Measurements from ENCODE around the gene ARPP19. TPM values are rescaled to one million over a fixed set of nuclear protein-coding genes. Genes with fewer than 3 reads are reported as not detected.
"Not testable (repeated sequence)": the region's sequence is repeated elsewhere in the genome, so short reads cannot be mapped to it uniquely, and the experiment has no call there.

ARPP19 gene
- total and polyA plus RNA-seq, 10 of the 15 experiments (the other 5 are each of a cell fraction or from before 2014, with no cell fraction given), result 77.2 to 167 (median 121) TPM

GRCh38 chr15:52514482-52514881, 54.3 kb downstream of the ARPP19 start (continued):
- no peak for TF ChIP-seq ZNF207 (IDR thresholded peaks at IDR 0.05; ENCODE audit: borderline replicate concordance)
- TF ChIP-seq RCOR1 (conservative IDR thresholded peaks at IDR 0.05; ENCODE audit: low read depth, low read length), result no peak

DNA sequence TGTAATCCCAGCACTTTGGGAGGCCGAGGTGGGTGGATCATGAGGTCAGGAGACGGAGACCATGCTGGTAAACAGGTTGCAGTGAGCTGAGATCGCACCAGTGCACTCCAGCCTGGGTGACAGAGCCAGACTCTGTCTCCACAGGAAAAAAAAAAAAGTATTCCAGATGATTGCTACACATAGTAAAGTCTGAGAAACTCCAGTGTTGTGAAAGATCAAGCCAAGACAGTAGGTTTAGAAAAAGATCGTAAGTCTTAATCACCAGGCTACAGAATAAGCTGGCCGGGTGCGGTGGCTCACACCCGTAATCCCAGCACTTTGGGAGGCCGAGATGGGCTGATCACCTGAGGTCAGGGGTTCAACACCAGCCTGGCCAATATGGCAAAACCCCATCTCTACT, 56.0 kb downstream of the ARPP19 start:
- CTCF ChIA-PET, result interaction anchor here (0.7 kb wide), 1 partner anchor 13 kb away, joined by 3 read pairs; no protein-coding TSS in a partner anchor

DNA sequence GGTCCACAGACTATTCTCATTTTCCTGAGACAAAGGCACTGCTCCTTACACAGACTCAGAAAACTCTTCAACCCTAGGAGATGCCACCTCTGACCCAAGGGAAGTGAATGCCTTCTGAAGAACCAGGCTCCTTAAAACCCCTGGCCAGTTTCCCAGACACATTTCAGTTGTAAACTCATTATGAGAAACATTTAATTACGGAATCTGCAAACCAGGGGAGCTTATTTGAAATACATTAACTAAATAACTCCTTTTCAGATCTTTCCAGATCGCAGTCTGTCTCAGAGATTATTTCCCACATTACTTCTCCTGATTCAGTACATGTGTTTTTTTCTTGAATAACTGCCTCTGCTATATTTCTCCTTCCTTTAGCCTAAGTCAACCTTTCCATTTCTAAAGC, 57.7 kb downstream of the ARPP19 start:
- ChIA-PET RAD21 (ENCODE audit: unreplicated experiment) (interaction anchor here (1.2 kb wide), 1 partner anchor 12 kb away, joined by 5 read pairs; no protein-coding TSS in a partner anchor), CTCF (no interaction called here), POLR2A (no interaction called here), SMC1A (ENCODE audit: uncharacterized antibody, unreplicated experiment) (interaction anchor here (1.0 to 1.6 kb wide), 3 partner anchors 16 to 48 kb away, joined by 3 to 4 read pairs (median 4); no protein-coding TSS in a partner anchor)
- WGBS (ENCODE audit: insufficient coverage, insufficient replicate concordance, low lambda C conversion rate, missing lambda C conversion rate), result 98% methylated on average over 2 of the region's 2 CpGs
- in situ Hi-C loops (cut with MboI) (no loop called here), intact Hi-C loops (cut with micrococcal nuclease; ENCODE audit: unreplicated experiment) (no loop called here)
- H3K9me3 ChIP-seq (replicated peaks; ENCODE audit: control insufficient read depth, insufficient read depth, low read length), result no peaks in the 10 kb centered on the region
- H3K9ac ChIP-seq (ENCODE audit: control insufficient read depth, insufficient read depth, low read length), result no peak overlapping the region
- no peaks in the 10 kb centered on the region for H4K20me1 ChIP-seq (ENCODE audit: control insufficient read depth, insufficient read depth)
- no peak overlapping the region for H3K4me2 ChIP-seq (ENCODE audit: control insufficient read depth, insufficient read depth)
- FAIRE-seq (no peak), ATAC-seq (no peak), DNase-seq (ENCODE audit: low read depth, low spot score) (no peak)
- H3K79me2 ChIP-seq (ENCODE audit: control insufficient read depth, insufficient read depth, low read length), result peaks cover 9% of the 10 kb centered on the region
- no peak overlapping the region for H2AFZ ChIP-seq (ENCODE audit: control insufficient read depth, low read depth, low read length)
- no peaks in the 10 kb centered on the region for H3K36me3 ChIP-seq (ENCODE audit: control insufficient read depth in 2 of 2, insufficient read depth in 2 of 2, low read length in 1 of 2)
- H3K4me1 ChIP-seq (ENCODE audit: control insufficient read depth, insufficient read depth, low read length), result no peaks in the 10 kb centered on the region
- H3K27ac ChIP-seq (ENCODE audit: control insufficient read depth, insufficient read depth), result no peak overlapping the region
- H3K27me3 ChIP-seq (replicated peaks in 1 of 2; ENCODE audit: control insufficient read depth in 2 of 2, insufficient read depth in 2 of 2, low read length in 1 of 2), result no peaks in the 10 kb centered on the region
- TF ChIP-seq RAD51 (IDR thresholded peaks at IDR 0.05) (no peak), CREB1 (IDR thresholded peaks at IDR 0.05; ENCODE audit: low read depth) (no peak), NFYB (IDR thresholded peaks at IDR 0.05; ENCODE audit: insufficient read depth, low read depth, low read length) (no peak), POLR2AphosphoS5 (IDR thresholded peaks at IDR 0.05; ENCODE audit: low read length) (no peak), CBX3 (IDR thresholded peaks at IDR 0.05; ENCODE audit: borderline replicate concordance, low read depth) (no peak)
- TF ChIP-seq, protein P1, sequence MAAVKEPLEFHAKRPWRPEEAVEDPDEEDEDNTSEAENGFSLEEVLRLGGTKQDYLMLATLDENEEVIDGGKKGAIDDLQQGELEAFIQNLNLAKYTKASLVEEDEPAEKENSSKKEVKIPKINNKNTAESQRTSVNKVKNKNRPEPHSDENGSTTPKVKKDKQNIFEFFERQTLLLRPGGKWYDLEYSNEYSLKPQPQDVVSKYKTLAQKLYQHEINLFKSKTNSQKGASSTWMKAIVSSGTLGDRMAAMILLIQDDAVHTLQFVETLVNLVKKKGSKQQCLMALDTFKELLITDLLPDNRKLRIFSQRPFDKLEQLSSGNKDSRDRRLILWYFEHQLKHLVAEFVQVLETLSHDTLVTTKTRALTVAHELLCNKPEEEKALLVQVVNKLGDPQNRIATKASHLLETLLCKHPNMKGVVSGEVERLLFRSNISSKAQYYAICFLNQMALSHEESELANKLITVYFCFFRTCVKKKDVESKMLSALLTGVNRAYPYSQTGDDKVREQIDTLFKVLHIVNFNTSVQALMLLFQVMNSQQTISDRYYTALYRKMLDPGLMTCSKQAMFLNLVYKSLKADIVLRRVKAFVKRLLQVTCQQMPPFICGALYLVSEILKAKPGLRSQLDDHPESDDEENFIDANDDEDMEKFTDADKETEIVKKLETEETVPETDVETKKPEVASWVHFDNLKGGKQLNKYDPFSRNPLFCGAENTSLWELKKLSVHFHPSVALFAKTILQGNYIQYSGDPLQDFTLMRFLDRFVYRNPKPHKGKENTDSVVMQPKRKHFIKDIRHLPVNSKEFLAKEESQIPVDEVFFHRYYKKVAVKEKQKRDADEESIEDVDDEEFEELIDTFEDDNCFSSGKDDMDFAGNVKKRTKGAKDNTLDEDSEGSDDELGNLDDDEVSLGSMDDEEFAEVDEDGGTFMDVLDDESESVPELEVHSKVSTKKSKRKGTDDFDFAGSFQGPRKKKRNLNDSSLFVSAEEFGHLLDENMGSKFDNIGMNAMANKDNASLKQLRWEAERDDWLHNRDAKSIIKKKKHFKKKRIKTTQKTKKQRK (IDR thresholded peaks at IDR 0.05; ENCODE audit: low read depth, low read length), result no peak
- no TSS peak for BruUV-seq (replicated peaks)
- H3K4me3 ChIP-seq, result no peak overlapping the region

More for the DNA sequence above, 56.0 kb downstream of the ARPP19 start:
- H3K9ac ChIP-seq (ENCODE audit: control insufficient read depth, insufficient read depth, low read length); H3K79me2 ChIP-seq (ENCODE audit: control insufficient read depth, insufficient read depth, low read length); RAD21 ChIA-PET (ENCODE audit: unreplicated experiment); H2AFZ ChIP-seq (ENCODE audit: control insufficient read depth, low read depth, low read length); H3K36me3 ChIP-seq (ENCODE audit: control insufficient read depth in 2 of 2, insufficient read depth in 2 of 2, low read length in 1 of 2); H3K27ac ChIP-seq (ENCODE audit: control insufficient read depth, insufficient read depth); H3K4me1 ChIP-seq (ENCODE audit: control insufficient read depth, insufficient read depth, low read length); H3K27me3 ChIP-seq (replicated peaks in 1 of 2; ENCODE audit: control insufficient read depth in 2 of 2, insufficient read depth in 2 of 2, low read length in 1 of 2); POLR2A ChIA-PET; FAIRE-seq; intact Hi-C loops (cut with micrococcal nuclease; ENCODE audit: unreplicated experiment); H3K4me3 ChIP-seq; H4K20me1 ChIP-seq (ENCODE audit: control insufficient read depth, insufficient read depth); H3K4me2 ChIP-seq (ENCODE audit: control insufficient read depth, insufficient read depth); ATAC-seq; in situ Hi-C loops (cut with MboI); H3K9me3 ChIP-seq (replicated peaks; ENCODE audit: control insufficient read depth, insufficient read depth, low read length); DNase-seq (ENCODE audit: low read depth, low spot score); BruUV-seq (replicated peaks): not testable (repeated sequence)
- SMC1A ChIA-PET (ENCODE audit: uncharacterized antibody, unreplicated experiment), result interaction anchor here (0.6 to 0.7 kb wide), 2 partner anchors 16 to 29 kb away, joined by 3 read pairs; no protein-coding TSS in a partner anchor
- 90% methylated on average over 8 of the region's 8 CpGs for WGBS (ENCODE audit: insufficient coverage, insufficient replicate concordance, low lambda C conversion rate, missing lambda C conversion rate)

Measured in GM12878 (cell line).